HCT116 (cell line): ENCODE data around the gene WDR74. TPM values are rescaled to one million over a fixed set of nuclear protein-coding genes. Genes with fewer than 3 reads are reported as not detected.

Experiments
- ATAC-seq: fragments of 200-7000 bp; cut with Tn5 transposase; 2 replicates; pipeline ENCODE4 v1.9.1; 2020; ENCODE audit warnings: mild to moderate bottlenecking, moderate library complexity
- BruUV-seq: library from RNA; stranded (reverse); fragments of 400-500 nt; replicated peaks from 2 replicates; lab custom pipeline; 2021; lab: Mats Ljungman, UMichigan
- CTCF ChIA-PET: fragments of 300-600 bp; sonication (Branson Sonifier 250); formaldehyde crosslinking; loops from one replicate; lab custom pipeline; 2021; ENCODE audit warnings: antibody characterized with exemption; lab: Charles Lee
- POLR2A ChIA-PET: fragments of 300-600, 350-600 bp; sonication (Branson Sonifier 250); formaldehyde crosslinking; loops from one replicate; lab custom pipeline; 2021; ENCODE audit warnings: antibody characterized with exemption; lab: Charles Lee
- RAD21 ChIA-PET, 2 experiments: fragments of 300-600 bp; sonication (Branson Sonifier 250); formaldehyde crosslinking; loops; one replicate each; lab custom pipeline; 2023; ENCODE audit warnings: low total read pairs in 2 of 2; ENCODE audit not compliant: uncharacterized antibody in 2 of 2, unreplicated experiment in 2 of 2, low non-redundant PET in 1 of 2; lab: Charles Lee
- DNase-seq: peaks from one replicate; pipeline ENCODE4 v3.0.0-alpha.2; 2010; ENCODE audit warnings: low read depth, low spot score
- H2AFZ ChIP-seq: fragments of 200-600 bp; shearing (Covaris generic), sonication (generic); 2 replicates; pipeline ENCODE4 v1.6.1; 2017; ENCODE audit warnings: low read depth, mixed run types, mixed read lengths, antibody characterized with exemption, low read length; ENCODE audit not compliant: poor library complexity, severe bottlenecking
- H3K27ac ChIP-seq: 2 replicates; pipeline ENCODE4 v1.5.1; 2012; ENCODE audit warnings: low read depth, low read length
- H3K27me3 ChIP-seq: fragments of 200-600 bp; sonication (generic); 2 replicates; pipeline ENCODE4 v1.6.1; 2016; ENCODE audit warnings: mixed run types, low read length, mixed read lengths; ENCODE audit not compliant: insufficient read depth
- H3K36me3 ChIP-seq, 2 experiments: fragments of 200-500 bp in 1 of 2; fragments of 200-600 bp in 1 of 2; sonication (Bioruptor generic) in 1 of 2; sonication (generic) in 1 of 2; 2 replicates each; pipeline versions ENCODE4 v1.5.1 to v1.6.1; 2014 to 2016; ENCODE audit warnings: low read length in 2 of 2, inconsistent platforms in 1 of 2, mixed read lengths in 1 of 2, mixed run types in 1 of 2; ENCODE audit not compliant: insufficient read depth in 2 of 2, control insufficient read depth in 1 of 2
- H3K4me1 ChIP-seq, 2 experiments: fragments of 200-600 bp in 1 of 2; sonication (generic) in 1 of 2; 2 replicates each; pipeline versions ENCODE4 v1.5.1 to v1.6.1; 2012 to 2017; ENCODE audit warnings: low read length in 2 of 2, inconsistent platforms in 1 of 2, mild to moderate bottlenecking in 1 of 2, mixed read lengths in 1 of 2, mixed run types in 1 of 2, moderate library complexity in 1 of 2; ENCODE audit not compliant: insufficient read depth in 2 of 2, control insufficient read depth in 1 of 2
- H3K4me2 ChIP-seq: fragments of 200-600 bp; sonication (generic); 2 replicates; pipeline ENCODE4 v1.6.1; 2017; ENCODE audit warnings: mixed run types, low read length, mixed read lengths
- H3K4me3 ChIP-seq, 2 experiments: fragments of 200-600 bp in 1 of 2; sonication (generic) in 1 of 2; replicated peaks in 1 of 2; 2 replicates each; pipeline ENCODE4 v1.5.1; 2011 to 2016; ENCODE audit warnings: low read length in 2 of 2, control low read depth in 1 of 2, low read depth in 1 of 2, mild to moderate bottlenecking in 1 of 2, mixed read lengths in 1 of 2, mixed run types in 1 of 2
- H3K79me2 ChIP-seq: fragments of 200-600 bp; sonication (generic); 2 replicates; pipeline ENCODE4 v1.6.1; 2017; ENCODE audit warnings: mild to moderate bottlenecking, mixed run types, low read length, moderate library complexity, mixed read lengths; ENCODE audit not compliant: insufficient read depth
- H3K9ac ChIP-seq: fragments of 200-600 bp; sonication (generic); 2 replicates; pipeline ENCODE4 v1.6.1; 2016; ENCODE audit warnings: low read length, mixed read lengths
- H3K9me2 ChIP-seq: fragments of 200-600 bp; sonication (generic), shearing (Covaris generic); 2 replicates; pipeline ENCODE4 v1.6.1; 2017; ENCODE audit warnings: mixed run types, mild to moderate bottlenecking, moderate library complexity; ENCODE audit not compliant: insufficient read depth
- H3K9me3 ChIP-seq, 2 experiments: fragments of 200-500 bp in 1 of 2; fragments of 200-600 bp in 1 of 2; sonication (Bioruptor generic) in 1 of 2; sonication (generic) in 1 of 2; 2 replicates each; pipeline ENCODE4 v1.6.1; 2014 to 2017; ENCODE audit warnings: low read length in 2 of 2, mixed read lengths in 2 of 2, inconsistent platforms in 1 of 2, low read depth in 1 of 2, mild to moderate bottlenecking in 1 of 2, mixed run types in 1 of 2, moderate library complexity in 1 of 2; ENCODE audit not compliant: control insufficient read depth in 1 of 2, insufficient read depth in 1 of 2
- H4K20me1 ChIP-seq: fragments of 200-600 bp; sonication (generic), shearing (Covaris generic); 2 replicates; pipeline ENCODE4 v1.6.1; 2017; ENCODE audit warnings: mixed run types, mild to moderate bottlenecking, moderate library complexity; ENCODE audit not compliant: insufficient read depth
- CBX3 ChIP-seq: IDR thresholded peaks from 2 replicates; pipeline ENCODE4 v1.6.1; 2012; ENCODE audit warnings: low read depth
- CEBPB ChIP-seq: IDR thresholded peaks from 2 replicates; pipeline ENCODE4 v1.6.1; 2012; ENCODE audit warnings: low read depth
- EGR1 ChIP-seq: IDR thresholded peaks from 2 replicates; pipeline ENCODE4 v1.6.1; 2012; ENCODE audit warnings: low read depth
- EZH2phosphoT487 ChIP-seq: fragments of 200-600 bp; IDR thresholded peaks from 2 replicates; pipeline ENCODE4 v1.6.1; 2018; ENCODE audit warnings: antibody characterized with exemption, borderline replicate concordance
- FOSL1 ChIP-seq: IDR thresholded peaks from 2 replicates; pipeline ENCODE4 v1.6.1; 2012; ENCODE audit warnings: low read depth
- JUND ChIP-seq: IDR thresholded peaks from 2 replicates; pipeline ENCODE4 v1.6.1; 2012
- MAX ChIP-seq: IDR thresholded peaks from 2 replicates; pipeline ENCODE4 v1.6.1; 2012
- POLR2A ChIP-seq: IDR thresholded peaks from 2 replicates; pipeline ENCODE4 v1.7.0; 2011; ENCODE audit warnings: borderline replicate concordance; ENCODE audit not compliant: insufficient read depth, insufficient read length; ENCODE audit errors: extremely low read depth
- POLR2AphosphoS5 ChIP-seq: IDR thresholded peaks from 2 replicates; pipeline ENCODE4 v1.6.1; 2011; ENCODE audit warnings: mild to moderate bottlenecking, low read depth, low read length, moderate library complexity
- RAD21 ChIP-seq: IDR thresholded peaks from 2 replicates; pipeline ENCODE4 v1.6.1; 2012; ENCODE audit warnings: low read depth, mild to moderate bottlenecking
- SIN3A ChIP-seq: IDR thresholded peaks from 2 replicates; pipeline ENCODE4 v1.6.1; 2012; ENCODE audit warnings: low read depth
- YY1 ChIP-seq: IDR thresholded peaks from 2 replicates; pipeline ENCODE4 v1.6.1; 2011; ENCODE audit warnings: low read length, low read depth, moderate library complexity, mild to moderate bottlenecking; ENCODE audit not compliant: insufficient replicate concordance; ENCODE audit errors: extremely low read depth
- intact Hi-C: fragments of 100-400 bp; cut with micrococcal nuclease; formaldehyde crosslinking; loops from 2 replicates; pipeline ENCODE4 v1.10.0; 2022
- total RNA-seq: library from RNA; stranded (reverse); gene quantifications from one replicate; pipeline ENCODE4 v1.2.1, GENCODE V29; 2021; ENCODE audit not compliant: unreplicated experiment

The WDR74 gene
- total RNA-seq, 1 experiment from 2014 or later = 111 TPM

- CTCF ChIA-PET = interaction anchor here (0.7 kb wide), 1 partner anchor 29 kb away, joined by 3 read pairs; the partner anchor contains the start of gene SLC3A2
- Histone ChIP-seq H3K27me3 (no peaks in the 10 kb centered on the region), H3K4me3 (no peak overlapping the region), H3K4me1 (peaks cover 34 to 64% of the 10 kb centered on the region in 2 experiments), H3K9ac (peak overlapping the region; percentile 94), H3K9me3 (no peaks in the 10 kb centered on the region), H3K79me2 (peaks cover 48% of the 10 kb centered on the region), H4K20me1 (peaks cover 33% of the 10 kb centered on the region), H3K9me2 (no peaks in the 10 kb centered on the region), H3K27ac (peak overlapping the region; percentile 85), H3K4me2 (peak overlapping the region; percentile 87), H3K36me3 (peaks cover 31 to 38% of the 10 kb centered on the region in 2 experiments), H2AFZ (no peak overlapping the region)
- TF ChIP-seq SIN3A = no peak
- TF ChIP-seq EZH2phosphoT487 = no peak
- no peak for TF ChIP-seq YY1
- RAD21 ChIA-PET = no interaction called here
- intact Hi-C loops = no loop called here
- DNase-seq (no peak), ATAC-seq (no peak; the same call in 1 of the 2 replicates)
- POLR2A ChIA-PET = interaction anchor here (0.7 to 9.9 kb wide), 12 partner anchors 9 to 261 kb away, joined by 3 to 343 read pairs (median 7); partner anchors contain the start of genes HNRNPUL2, SLC3A2, STX5 and TEX54
- BruUV-seq = no TSS peak
These were observed 12.6 kb upstream of the WDR74 start for GRCh38 chr11:62851807-62852522.

DNA sequence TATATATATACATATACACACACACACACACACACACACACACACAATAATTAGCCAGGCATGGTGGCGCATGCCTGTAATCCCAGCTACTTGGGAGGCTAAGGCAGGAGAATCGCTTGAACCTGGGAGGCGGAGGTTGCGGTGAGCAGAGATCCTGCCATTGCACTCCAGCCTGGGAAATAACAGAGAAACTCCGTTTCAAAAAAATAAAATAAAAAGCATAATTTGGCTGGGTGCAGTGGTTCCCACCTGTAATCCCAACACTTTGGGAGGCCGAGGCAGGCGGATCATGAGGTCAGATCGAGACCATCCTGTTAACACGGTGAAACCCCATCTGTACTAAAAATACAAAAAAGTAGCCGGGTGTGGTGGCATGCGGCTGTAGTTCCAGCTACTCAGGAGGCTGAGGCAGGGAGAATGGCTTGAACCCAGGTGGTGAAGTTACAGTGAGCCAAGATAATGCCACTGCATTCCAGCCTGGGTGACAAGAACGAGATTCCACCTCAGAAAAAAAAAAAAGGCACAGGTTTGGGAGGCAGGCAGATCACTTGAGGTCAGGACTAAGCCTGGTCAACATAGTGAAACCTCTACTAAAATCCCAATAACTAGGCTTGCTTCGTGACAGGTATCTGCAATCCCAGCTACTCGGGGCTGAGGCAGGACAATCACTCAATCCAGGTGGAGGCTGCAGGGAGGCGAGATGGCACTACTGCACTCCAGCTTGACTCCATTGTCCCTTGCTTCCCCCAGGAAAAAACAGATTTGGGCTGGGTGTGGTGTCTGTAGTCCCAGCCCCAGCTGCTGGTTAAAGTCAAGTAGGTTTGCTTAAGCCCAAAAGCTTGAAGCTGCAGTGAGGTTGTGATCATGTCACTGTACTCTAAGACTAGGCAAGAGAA, 11.8 kb upstream of the WDR74 start:
- peaks cover 31 to 38% of the 10 kb centered on the region in 2 experiments for H3K36me3 ChIP-seq
- H4K20me1 ChIP-seq = peaks cover 33% of the 10 kb centered on the region
- BruUV-seq = no TSS peak
- peak overlapping the region; percentile 94 for H3K9ac ChIP-seq
- ChIA-PET CTCF (interaction anchor here (0.7 kb wide), 1 partner anchor 30 kb away, joined by 3 read pairs; the partner anchor contains the start of gene SLC3A2), POLR2A (interaction anchor here (1.2 to 9.9 kb wide), 12 partner anchors 9 to 260 kb away, joined by 4 to 343 read pairs (median 7); partner anchors contain the start of genes HNRNPUL2, SLC3A2, STX5 and TEX54), RAD21 (no interaction called here)
- no peak overlapping the region for H2AFZ ChIP-seq
- ATAC-seq (peak; percentile 37), DNase-seq (peak; percentile 47)
- TF ChIP-seq RAD21 (no peak), CBX3 (no peak), EGR1 (no peak), POLR2AphosphoS5 (peak; percentile 89; the same call in 1 of the 2 replicates), YY1 (no peak), POLR2A (peak; percentile 76), MAX (peak; percentile 35; the same call in 1 of the 2 replicates), SIN3A (peak; percentile 30), FOSL1 (0 out of 2 replicates have a peak, but pooled peaks have one; percentile 30), CEBPB (0 out of 2 replicates have a peak, but pooled peaks have one; percentile 42), JUND (peak; percentile 42; the same call in 1 of the 2 replicates)
- no peak overlapping the region for H3K4me3 ChIP-seq
- no peaks in the 10 kb centered on the region for H3K27me3 ChIP-seq
- H3K9me3 ChIP-seq = no peaks in the 10 kb centered on the region
- peak overlapping the region; percentile 85 for H3K27ac ChIP-seq
- intact Hi-C loops = no loop called here
- H3K9me2 ChIP-seq = no peaks in the 10 kb centered on the region
- peaks cover 40% of the 10 kb centered on the region for H3K79me2 ChIP-seq
- peaks cover 34 to 61% of the 10 kb centered on the region in 2 experiments for H3K4me1 ChIP-seq
- H3K4me2 ChIP-seq = peak overlapping the region; percentile 87
